Activated T-helper 2 cell treated with anti-CD3 and anti-CD28 coated beads, Interferon-gamma antibody, Interleukin-2, Interleukin-4, amounts not matched to agents 10 μg/mL and 5 μg/mL and 100 μg/mL, durations not matched to agents 14 hours and 24 hours and 36 hours (primary cell): ENCODE data around the gene SSX2IP. TPM values are rescaled to one million over a fixed set of nuclear protein-coding genes. Genes with fewer than 3 reads are reported as not detected.
"Not testable (repeated sequence)": the region's sequence is repeated elsewhere in the genome, so short reads cannot be mapped to it uniquely, and the experiment has no call there.

Source experiments
- DNase-seq: peaks from one replicate; pipeline ENCODE4 v3.0.0; 2021; ENCODE audit warnings: low spot score
- H3K27ac Mint-ChIP-seq: one replicate; pipeline ENCODE4 v1.8.0; 2021; ENCODE audit warnings: mixed read lengths
- H3K27me3 Mint-ChIP-seq: one replicate; pipeline ENCODE4 v1.8.0; 2021; ENCODE audit warnings: low read depth, mixed read lengths
- H3K36me3 Mint-ChIP-seq: one replicate; pipeline ENCODE4 v1.8.0; 2021; ENCODE audit warnings: low read depth, mixed read lengths
- H3K4me1 Mint-ChIP-seq: one replicate; pipeline ENCODE4 v1.8.0; 2021; ENCODE audit warnings: low read depth, mixed read lengths
- H3K4me3 Mint-ChIP-seq: one replicate; pipeline ENCODE4 v1.8.0; 2021; ENCODE audit warnings: low read depth, mild to moderate bottlenecking, moderate library complexity, mixed read lengths
- H3K9me3 Mint-ChIP-seq: one replicate; pipeline ENCODE4 v1.8.0; 2021; ENCODE audit warnings: mixed read lengths
- intact Hi-C: fragments of 100-400 bp; cut with micrococcal nuclease; formaldehyde crosslinking; loops from one replicate; pipeline ENCODE4 v1.15.1; 2023
- total RNA-seq: library from RNA; stranded (reverse); gene quantifications from 2 replicates; pipeline ENCODE4 v1.2.3, GENCODE V29; 2022

The SSX2IP gene
- total RNA-seq, 1 donor from 2014 or later, result 13.0 TPM

- DNase-seq, result no peak
- Mint-ChIP-seq H3K27me3 (no peaks in the 10 kb centered on the region), H3K4me3 (no peak overlapping the region), H3K9me3 (peaks cover 18% of the 10 kb centered on the region), H3K36me3 (no peaks in the 10 kb centered on the region), H3K27ac (no peak overlapping the region), H3K4me1 (peaks cover 25% of the 10 kb centered on the region)
- intact Hi-C loops, result no loop called here
These were observed 93.2 kb downstream of the SSX2IP start for GRCh38 chr1:84597011-84597410.

GRCh38 chr1:84594959-84595358 is 95.3 kb downstream of the SSX2IP start:
- H3K27ac Mint-ChIP-seq, intact Hi-C loops, H3K4me3 Mint-ChIP-seq, H3K36me3 Mint-ChIP-seq, DNase-seq, H3K27me3 Mint-ChIP-seq: not testable (repeated sequence)
- Mint-ChIP-seq H3K4me1 (peaks cover 22% of the 10 kb centered on the region), H3K9me3 (peaks cover 28% of the 10 kb centered on the region)

Other genes starting within 250 kb of the SSX2IP start
- gene RPF1, start 211.2 kb downstream of the SSX2IP start, total RNA-seq, result 58.9 and 62.7 TPM in 2 replicates
- 1.4 and 1.5 TPM in 2 replicates for gene SPATA1, start 184.1 kb downstream of the SSX2IP start, total RNA-seq
- gene GNG5, start 183.9 kb downstream of the SSX2IP start, total RNA-seq, result 118 and 126 TPM in 2 replicates
- gene CTBS, start 116.0 kb downstream of the SSX2IP start, total RNA-seq, result 14.1 and 15.1 TPM in 2 replicates
- gene LPAR3, start 202.7 kb upstream of the SSX2IP start, total RNA-seq, result 0.11 TPM in 1 of 2 replicates, not detected in the other